MM.1S (cell line): ENCODE results near the gene CCDC47.

Experiments
- CTCF ChIP-seq: fragments of 300-600 bp; sonication (generic); IDR thresholded peaks from 2 replicates; pipeline ENCODE4 v1.5.1; 2016; ENCODE audit warnings: antibody characterized with exemption, low read length, mixed read lengths
- EZH2 ChIP-seq: fragments of 300-600 bp; sonication (generic); optimal IDR thresholded peaks from 2 replicates; pipeline ENCODE3; 2017; ENCODE audit warnings: low read depth, mild to moderate bottlenecking, antibody characterized with exemption, low read length, mixed read lengths
- EZH2phosphoT487 ChIP-seq: fragments of 300-600 bp; sonication (generic); IDR thresholded peaks from 2 replicates; pipeline ENCODE4 v1.6.1; 2018; ENCODE audit warnings: antibody characterized with exemption, low read length

- TF ChIP-seq EZH2 (no peak), EZH2phosphoT487 (no peak), CTCF (no peak)
These were observed 70.4 kb downstream of the CCDC47 start for GRCh38 chr17:63703029-63703428.
